B cell (primary cell): ENCODE measurements around the gene FKBP2.

Source experiments
- CTCF ChIP-seq: fragments of 200-600 bp; IDR thresholded peaks from one replicate; pipeline ENCODE4 v1.8.0; 2022; ENCODE audit warnings: antibody characterized with exemption, mild to moderate bottlenecking
- EZH2 ChIP-seq: IDR thresholded peaks from 2 replicates; pipeline ENCODE4 v1.6.1; 2012; ENCODE audit warnings: borderline replicate concordance, low read depth, mild to moderate bottlenecking, moderate library complexity, low read length; ENCODE audit not compliant: insufficient read depth, poor library complexity, severe bottlenecking

GRCh38 chr11:64248578-64248977 is 7.7 kb downstream of the FKBP2 start:
- TF ChIP-seq EZH2 = no peak
- TF ChIP-seq CTCF = no peak
